ENCODE data around the gene TMEM150A.
"Not testable (repeated sequence)": the region's sequence is repeated elsewhere in the genome, so short reads cannot be mapped to it uniquely, and the experiment has no call there.

TMEM150A gene

GRCh38 chr2:85592299-85592698, 10.2 kb downstream of the TMEM150A start:
- DNase-seq = not testable (repeated sequence)

GRCh38 chr2:85591563-85591962, 10.9 kb downstream of the TMEM150A start:
- no peak for DNase-seq

GRCh38 chr2:85590950-85591349, 11.5 kb downstream of the TMEM150A start:
- DNase-seq = no peak

GRCh38 chr2:85589982-85590791, 12.3 kb downstream of the TMEM150A start:
- DNase-seq = no peak

- DNase-seq = no peak
Observed at GRCh38 chr2:85589181-85589580, 13.3 kb downstream of the TMEM150A start.

- no peak for DNase-seq
Observed at GRCh38 chr2:85588645-85589044, 13.9 kb downstream of the TMEM150A start.

- DNase-seq = no peak
Observed at GRCh38 chr2:85588236-85588635, 14.3 kb downstream of the TMEM150A start.

- DNase-seq = no peak
Observed at GRCh38 chr2:85585781-85586105, 16.8 kb downstream of the TMEM150A start.

- no peak for DNase-seq
Observed at GRCh38 chr2:85584857-85585780, 17.4 kb downstream of the TMEM150A start.

- DNase-seq = no peak
Observed at GRCh38 chr2:85584354-85584856, 18.1 kb downstream of the TMEM150A start, which contains the start of gene VAMP5. TSS of gene VAMP5 (plus strand) at chr2:85584431. CDS start at chr2:85584491, 60 bp downstream.

GRCh38 chr2:85583667-85584353, 18.7 kb downstream of the TMEM150A start:
- DNase-seq = no peak

GRCh38 chr2:85582492-85582891, 20.0 kb downstream of the TMEM150A start:
- no peak for DNase-seq

GRCh38 chr2:85580206-85580605, 22.3 kb downstream of the TMEM150A start:
- no peak for DNase-seq

- no peak for DNase-seq
Observed at GRCh38 chr2:85579266-85579935, 23.1 kb downstream of the TMEM150A start.

GRCh38 chr2:85578243-85579180, 24.0 kb downstream of the TMEM150A start:
- DNase-seq = no peak

- no peak for DNase-seq
Observed at GRCh38 chr2:85577386-85578242, 24.9 kb downstream of the TMEM150A start, which contains the start of gene VAMP8. TSS of gene VAMP8 (plus strand) at chr2:85577586. CDS start at chr2:85577647, 61 bp downstream.

GRCh38 chr2:85577063-85577385, 25.5 kb downstream of the TMEM150A start:
- no peak for DNase-seq

- DNase-seq = no peak
Observed at GRCh38 chr2:85575739-85576138, 26.8 kb downstream of the TMEM150A start.

GRCh38 chr2:85566265-85566664, 36.2 kb downstream of the TMEM150A start:
- no peak for DNase-seq

- DNase-seq = no peak
Observed at GRCh38 chr2:85564144-85564563, 38.3 kb downstream of the TMEM150A start.

All from NCI-H1092 (cell line).